GM18873 (cell line): Measurements from ENCODE around the gene NOVA1.

Experiments
- ATAC-seq: cut with Tn5 transposase; IDR thresholded peaks from one replicate; pipeline ENCODE4 v1.9.1; 2021; ENCODE audit warnings: mild to moderate bottlenecking, moderate library complexity, moderate number of reproducible peaks; ENCODE audit not compliant: unreplicated experiment, low FRiP score

NOVA1 gene

DNA sequence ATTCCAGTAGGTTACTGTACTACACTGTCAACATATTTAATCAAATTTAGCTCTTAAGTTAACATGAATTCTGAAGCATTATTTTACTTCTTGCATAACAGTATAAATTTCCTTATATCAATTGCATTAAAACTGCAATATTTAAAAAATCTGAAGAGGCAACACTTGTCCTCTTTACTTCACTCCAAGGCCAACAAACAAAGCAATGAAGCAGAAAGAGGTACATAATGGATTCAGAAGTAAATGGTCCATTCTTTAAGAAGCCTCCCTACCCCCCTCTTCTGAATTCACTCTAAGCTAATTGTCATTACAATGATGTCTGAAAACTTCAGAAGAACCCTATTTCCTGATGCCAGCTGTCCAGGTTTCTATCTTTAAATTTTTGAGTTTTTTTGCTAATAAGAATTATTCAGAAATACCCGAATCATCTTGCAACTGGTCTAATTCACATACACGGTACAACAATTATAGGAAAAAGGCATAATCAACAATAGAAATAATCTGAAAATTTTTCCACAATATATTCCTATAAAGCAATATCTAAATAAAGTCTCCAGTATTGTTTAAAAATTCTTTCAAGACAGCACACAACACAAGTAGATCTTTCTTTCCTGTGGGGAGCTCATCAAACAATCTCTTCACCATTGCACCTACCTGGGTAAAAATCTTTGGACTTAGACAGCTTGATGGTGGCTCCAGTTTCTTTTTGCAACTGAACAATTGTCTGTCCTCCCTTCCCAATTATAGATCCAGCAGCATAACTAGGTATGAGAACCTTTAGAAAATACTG is 2.9 kb downstream of the NOVA1 start:
- no peak for ATAC-seq

DNA sequence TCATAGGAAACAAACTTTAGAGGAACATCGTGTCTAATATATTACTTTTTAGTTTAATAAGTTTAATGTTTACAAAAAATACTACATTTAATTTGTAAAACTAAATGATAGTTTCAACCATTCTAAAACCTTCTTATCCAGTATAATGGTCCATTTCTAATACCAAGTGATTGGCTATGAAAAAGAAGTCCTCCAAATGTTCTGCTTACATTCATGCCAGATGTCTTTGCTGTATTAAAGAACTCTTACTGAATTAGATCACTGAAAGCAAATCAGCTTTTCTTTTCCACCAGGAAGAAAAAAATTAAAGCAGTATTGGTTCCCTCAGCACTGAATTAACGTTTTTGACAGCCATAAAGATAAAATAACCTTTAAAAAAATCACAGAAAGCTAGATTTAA is 3.7 kb downstream of the NOVA1 start:
- ATAC-seq: no peak

DNA sequence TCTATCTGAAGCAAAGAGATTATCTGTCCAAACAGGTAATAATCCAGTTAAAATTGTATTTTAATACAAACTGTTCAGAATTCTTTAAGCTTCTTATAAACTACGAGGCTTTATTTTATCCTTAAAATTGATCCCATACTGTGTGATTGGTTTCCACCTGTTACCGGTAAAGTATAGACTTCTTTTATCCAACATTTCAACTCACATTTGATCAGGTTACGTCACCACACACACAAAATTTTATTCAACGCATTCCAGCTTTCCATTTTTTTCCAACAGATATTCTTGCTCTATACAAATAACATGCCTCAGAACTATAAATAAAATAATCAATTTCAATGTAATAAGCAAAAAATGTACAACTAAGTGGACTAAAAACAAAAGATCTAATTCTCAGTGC is 4.5 kb downstream of the NOVA1 start:
- ATAC-seq: no peak

DNA sequence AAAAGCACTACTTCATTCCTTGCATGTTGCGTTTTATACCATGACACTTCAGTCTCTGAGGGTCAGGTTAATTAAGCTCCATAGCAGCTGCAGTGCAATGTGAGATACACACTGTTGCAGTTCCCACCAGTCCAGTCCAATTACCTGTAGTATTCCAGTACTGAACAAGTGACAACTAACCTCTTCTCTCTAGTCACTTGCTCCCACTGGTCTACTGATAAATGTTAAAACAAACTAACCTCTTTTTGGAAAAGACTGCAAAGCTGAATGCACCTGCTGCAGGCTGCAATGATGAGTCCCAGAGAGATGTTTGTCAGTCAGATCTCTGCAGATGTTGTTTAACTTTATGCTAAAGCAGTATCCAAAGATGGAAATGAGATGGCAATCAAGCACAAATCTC is 7.9 kb downstream of the NOVA1 start:
- ATAC-seq: no peak

DNA sequence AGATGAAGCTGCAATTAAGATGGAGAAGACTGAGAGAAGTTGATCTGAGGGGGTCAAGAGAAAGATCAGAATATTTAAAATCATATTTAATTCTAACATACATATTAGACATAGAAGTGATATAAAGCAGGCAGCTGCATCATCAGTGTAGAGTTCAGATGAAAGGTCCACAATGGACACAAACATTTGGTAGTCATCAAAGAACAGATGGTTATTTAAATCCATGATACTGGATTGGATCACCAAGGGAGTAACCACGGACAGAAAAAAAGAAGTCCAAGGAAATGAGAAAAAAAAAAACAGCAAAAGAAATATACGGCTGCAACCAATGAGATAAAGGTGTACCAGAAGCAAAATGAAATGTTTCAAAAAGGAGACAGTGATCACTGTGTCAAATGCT is 20.1 kb downstream of the NOVA1 start:
- ATAC-seq: no peak

DNA sequence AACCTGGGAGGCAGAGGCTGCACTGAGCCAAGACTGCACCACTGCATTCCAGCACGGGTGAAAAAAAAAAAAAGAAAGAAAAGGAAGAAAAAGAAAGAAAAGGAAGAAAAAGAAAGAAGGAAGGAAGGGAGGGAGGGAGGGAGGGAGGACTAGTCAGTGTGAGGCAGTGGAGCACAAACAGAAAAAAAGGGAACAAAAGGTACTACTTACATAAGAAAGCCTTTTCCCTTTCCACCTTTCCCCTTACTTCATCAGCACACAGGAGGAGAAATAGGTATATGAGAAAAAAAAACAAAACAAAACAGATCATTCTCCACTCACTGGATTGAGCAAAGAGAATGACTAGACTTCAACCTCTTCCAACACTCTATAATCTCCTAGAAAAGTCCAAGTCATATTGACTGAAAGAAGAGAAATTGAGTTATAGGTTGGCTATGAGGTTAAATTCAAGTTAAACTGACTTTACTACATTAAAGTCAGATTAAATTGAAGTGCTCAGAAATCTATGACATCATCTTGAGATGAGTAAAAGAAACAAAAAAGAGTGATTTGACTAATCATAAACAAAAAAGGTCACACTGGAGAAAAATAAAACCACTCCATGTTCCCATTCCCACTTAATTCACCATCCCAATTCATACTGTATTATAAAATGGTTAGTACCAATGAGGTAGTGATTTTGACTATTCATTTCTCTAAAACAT is 43.6 kb downstream of the NOVA1 start:
- ATAC-seq: no peak

DNA sequence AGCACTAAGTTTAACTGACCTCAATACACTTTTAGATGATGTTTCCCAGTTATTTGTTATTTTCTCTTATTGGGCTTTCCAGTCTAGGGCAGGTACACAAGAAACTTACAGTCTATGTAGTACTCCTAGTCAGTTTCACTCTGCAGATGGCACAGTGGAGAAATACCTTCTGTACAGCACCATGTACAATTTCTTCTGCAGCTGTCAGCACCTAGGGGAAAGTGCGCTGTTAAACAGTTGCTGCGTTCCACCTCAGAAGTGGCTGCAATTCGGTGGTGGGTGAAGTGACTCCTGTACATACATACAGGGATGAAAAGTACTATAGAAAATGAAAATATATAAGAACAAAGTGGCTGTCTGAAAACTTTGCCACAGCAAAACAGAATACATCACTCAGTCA is 48.3 kb downstream of the NOVA1 start:
- ATAC-seq: no peak

DNA sequence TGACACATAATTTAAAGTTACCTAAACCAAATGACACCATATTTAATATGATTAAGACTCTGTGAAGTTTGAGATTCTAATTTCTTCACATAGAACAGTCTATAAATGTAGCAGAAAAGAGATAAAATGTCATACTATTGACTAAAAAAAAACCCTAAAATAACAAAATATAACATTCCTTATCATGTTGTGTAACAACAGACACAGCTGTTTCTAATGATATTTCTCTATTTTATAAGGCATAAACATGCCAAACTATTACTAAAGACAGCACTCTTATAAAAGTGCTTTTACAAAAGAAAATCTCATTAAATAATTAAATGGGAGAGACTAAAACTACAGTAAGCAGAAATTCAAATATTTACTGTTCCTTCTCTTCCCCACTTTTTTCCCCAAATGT is 49.4 kb downstream of the NOVA1 start:
- ATAC-seq: no peak

DNA sequence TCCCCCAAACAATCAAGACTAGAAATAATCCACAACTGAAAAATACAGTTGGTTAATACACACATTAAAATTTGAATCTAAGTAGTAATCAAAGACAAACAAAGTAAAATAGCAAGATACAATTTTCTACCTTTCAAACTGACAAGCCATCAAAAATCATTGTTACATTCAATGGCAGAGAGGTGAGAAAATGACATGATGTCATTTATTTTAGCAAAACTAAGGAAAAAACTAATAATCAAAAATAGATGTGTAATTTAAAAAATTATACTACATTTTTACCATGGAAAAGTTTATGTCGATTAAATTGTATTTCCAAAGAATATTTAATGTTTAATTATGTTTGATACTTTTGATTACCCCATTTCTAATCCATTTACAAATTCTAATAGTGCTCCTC is 59.7 kb downstream of the NOVA1 start:
- ATAC-seq: no peak

DNA sequence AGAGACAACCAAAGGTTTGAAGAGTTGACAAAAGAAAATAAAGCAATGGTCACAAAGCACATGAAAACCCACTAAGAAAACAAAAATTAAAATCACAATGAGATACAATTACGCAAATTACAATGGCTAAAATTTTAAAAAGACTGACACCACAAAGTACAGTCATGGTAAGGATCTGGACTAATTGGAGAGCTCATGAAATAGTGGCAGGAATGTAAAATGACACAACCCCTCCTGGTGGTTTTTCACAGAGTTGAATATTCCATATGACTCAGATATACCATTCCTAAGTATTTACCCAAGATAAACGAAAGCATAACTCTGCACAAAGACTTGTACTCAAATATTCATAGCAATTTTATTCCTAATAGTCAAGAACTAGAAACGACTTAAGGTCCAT is 65.9 kb downstream of the NOVA1 start:
- ATAC-seq: no peak

DNA sequence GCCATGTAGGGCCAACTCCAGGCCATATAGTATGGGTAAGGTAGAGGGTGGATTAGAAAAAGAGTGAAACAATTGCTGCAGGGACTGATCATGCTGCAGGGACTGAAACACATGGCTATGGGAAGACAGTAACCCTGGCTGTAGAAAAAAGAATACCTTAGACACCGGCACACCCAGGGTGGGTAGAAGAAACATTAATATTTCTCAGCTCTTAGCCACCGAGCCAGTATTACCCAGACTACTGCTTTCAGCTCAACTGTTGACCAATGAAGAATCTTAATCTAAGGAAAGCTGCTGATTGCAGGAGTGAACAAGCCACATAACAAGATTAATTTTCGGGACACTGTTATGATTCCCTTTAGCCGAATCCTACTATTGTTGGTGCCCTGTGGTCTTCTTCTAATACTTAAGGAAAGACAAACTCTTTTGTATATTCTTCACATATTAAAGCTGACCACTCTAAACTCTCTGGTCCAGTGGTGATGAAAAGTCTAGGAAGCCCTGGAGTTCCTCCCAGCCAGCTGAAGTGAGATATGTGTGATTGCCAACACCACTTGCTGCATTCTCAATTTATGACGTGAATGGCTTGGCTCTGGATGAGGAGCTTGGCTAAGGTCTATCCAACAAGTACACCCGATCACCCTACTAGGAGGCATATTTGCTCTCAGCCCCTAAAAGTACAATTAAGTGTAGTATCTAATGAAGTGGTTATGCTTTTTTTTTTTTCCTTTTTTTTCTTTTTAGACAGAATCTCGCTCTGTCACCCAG is 69.2 kb downstream of the NOVA1 start:
- ATAC-seq: no peak

DNA sequence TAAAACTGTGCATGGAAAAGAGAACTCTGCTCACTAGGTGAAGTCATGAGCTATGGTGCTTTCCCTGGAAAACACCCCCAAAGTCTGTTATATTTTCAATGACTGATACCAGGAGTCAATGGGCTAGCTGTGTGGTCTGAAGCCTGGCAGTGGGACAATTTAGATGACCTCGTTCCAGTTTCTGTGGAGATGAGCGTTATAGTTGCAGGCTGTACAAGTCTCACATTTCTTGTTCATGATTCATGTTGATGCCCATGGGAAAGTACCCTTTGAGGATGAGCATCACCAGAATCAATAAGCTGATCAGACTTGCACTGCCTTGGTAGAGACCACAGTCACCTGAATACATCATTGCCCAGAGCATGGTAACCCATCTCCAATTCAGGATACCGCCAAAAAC is 70.7 kb downstream of the NOVA1 start:
- no peak for ATAC-seq

DNA sequence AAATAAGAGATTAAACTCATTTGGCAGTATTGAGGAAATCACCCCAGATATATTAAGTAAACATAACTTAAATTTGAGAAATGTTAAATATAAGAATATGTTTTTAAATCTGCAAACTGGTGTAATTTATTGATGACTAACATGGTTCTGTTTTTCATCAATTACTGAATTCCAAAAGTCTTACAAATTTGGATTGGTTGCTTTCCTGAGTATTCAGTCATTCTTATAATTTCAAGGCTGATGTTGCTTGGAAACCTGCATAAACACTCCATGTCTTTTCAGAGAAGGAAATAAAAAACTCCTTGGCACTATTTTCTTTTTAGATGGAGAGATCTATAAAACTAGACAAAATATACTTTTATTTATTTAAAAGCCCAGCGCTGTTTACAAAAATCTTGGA is 71.7 kb downstream of the NOVA1 start:
- ATAC-seq: no peak

DNA sequence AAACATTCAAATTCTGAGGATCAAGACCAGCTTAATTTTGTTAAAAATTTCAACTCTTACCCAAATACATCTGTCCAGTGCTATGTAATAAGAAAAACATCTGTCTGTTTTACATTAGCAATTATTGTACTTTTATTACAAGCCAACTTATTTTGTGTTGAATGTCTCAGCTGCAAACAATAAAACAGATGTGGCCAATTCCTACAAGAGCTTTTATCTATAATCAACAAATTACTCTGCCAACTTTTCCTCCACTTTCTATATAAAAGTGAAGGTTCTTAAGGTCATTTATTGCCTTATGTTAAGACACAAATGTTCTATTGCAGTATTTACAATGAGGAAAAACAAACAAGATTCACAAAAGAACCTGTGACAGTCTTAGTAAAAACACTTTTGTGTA is 72.7 kb downstream of the NOVA1 start:
- no peak for ATAC-seq

DNA sequence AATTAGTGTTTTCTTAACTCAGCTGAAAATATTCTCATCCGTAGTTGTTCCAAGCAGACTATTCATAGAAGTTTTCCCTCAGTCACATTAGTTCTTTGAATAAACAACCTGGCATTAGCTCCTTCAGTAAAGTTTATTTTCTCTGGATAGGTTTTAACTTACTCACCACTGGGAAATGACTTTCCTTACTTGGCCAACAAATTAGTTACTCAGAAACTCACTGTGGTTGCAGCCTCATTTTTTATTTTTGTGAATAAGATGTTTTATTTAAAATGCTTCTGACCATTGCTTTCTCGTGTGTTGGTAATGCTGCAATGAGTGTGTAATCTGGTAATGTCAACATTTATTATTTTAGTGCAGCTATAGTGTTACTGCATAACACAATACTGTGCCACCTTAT is 74.9 kb downstream of the NOVA1 start:
- ATAC-seq: no peak

DNA sequence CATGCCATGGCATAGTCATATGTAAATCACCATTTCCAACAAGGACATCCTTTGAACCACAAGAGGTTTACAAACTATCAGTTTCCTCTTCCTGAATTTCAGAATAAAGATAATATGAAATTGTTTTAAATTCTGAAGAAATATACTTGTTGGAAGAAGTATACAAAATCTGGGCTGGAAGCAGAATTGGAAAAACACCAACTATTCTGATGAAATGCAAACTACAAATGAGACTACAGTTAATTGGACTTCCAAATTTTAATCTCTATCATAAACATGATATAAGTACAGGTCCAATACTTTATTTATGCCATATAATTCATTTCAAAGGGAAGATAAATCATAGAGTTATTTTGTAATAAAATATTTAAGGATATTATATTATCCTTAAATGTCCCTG is 80.1 kb downstream of the NOVA1 start:
- ATAC-seq: no peak

DNA sequence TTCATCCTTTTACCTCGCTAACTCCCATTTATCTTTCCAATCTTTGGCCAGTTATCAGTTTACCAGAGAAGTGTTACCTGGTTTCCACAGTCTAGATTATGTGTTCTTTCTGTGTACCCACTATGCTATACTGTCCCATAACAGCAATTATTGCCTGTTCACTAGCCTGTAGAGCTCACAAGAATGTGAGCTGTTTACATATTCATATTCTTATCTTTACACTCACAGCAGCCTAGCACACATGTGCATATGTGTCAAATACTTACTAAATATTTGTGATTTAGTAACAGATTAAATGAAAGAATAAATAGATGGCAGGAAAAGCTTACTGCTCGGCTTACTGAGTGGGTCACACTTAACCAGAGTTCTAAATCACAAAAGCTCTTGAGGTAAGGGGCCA is 97.8 kb downstream of the NOVA1 start:
- no peak for ATAC-seq

DNA sequence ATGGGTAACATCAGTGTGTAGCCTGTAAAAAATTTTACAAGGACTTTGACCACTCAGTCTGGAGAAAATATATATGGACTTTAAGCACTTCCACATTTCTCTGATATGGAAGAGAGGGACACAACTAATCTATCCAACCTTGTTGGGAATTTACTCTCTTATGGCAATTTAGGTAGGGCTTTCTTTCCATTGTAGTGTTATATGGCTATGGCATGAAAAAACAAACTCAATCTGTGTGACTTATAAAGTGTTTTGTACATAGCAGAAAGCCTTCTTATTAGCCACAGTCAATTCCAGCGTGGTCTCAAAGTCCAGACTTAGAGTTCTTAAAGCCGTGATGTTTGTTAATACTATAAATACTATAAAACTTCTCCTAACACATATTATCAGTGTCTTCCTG is 98.3 kb downstream of the NOVA1 start:
- no peak for ATAC-seq

DNA sequence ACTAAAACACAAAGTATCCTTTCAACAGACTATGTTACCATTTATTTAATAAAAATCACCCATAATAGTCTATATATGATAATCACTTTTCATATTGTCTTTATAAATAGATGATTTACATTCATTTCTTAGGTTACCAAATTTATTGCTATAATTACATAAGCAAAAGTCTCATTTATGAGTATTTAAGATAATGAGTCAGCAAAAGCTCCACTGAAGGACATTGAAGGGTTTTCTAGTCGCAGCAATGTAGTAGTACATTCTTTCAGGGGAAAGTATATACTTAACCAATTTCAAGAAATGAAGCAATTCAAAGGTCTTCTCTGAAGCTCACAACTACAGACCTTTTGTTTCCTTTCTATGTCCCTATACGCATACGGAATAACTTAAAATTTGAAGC is 110.9 kb downstream of the NOVA1 start:
- no peak for ATAC-seq

DNA sequence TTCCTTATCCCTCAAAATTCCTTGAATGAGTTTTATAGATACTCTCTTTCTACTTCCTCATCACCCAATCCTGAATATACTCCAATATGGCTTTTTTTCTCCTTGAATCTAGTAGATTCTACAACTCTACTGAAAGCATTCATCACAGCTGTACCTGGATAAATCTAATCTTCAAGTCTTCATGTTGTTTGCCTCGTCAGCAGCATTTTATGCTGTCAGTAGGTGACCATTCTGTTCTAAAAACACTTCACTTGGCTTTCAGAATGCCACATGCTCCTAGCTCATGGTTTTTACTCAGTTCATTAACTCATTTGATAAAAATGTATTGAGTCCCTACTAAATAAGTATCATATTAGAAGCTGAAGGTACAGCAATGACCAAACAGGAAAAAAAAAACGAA is 113.3 kb downstream of the NOVA1 start:
- ATAC-seq: no peak

DNA sequence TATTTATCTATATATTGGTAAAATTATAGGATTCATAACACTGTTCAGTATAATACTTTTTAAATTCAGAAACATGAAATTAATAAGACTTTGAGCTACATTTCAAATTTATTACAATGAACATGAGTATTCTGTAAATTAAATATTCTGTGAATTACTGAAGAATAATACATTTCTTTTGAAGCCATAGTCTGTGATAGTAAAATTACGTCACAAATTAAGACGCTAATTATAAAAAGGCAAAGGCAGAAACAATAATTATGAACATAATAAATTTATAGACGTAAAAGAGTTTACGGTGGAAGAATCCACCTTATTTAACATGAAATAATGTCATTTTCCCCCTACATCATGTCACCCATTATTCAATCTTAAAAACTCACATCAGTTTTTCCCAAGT is 118.9 kb downstream of the NOVA1 start:
- no peak for ATAC-seq

DNA sequence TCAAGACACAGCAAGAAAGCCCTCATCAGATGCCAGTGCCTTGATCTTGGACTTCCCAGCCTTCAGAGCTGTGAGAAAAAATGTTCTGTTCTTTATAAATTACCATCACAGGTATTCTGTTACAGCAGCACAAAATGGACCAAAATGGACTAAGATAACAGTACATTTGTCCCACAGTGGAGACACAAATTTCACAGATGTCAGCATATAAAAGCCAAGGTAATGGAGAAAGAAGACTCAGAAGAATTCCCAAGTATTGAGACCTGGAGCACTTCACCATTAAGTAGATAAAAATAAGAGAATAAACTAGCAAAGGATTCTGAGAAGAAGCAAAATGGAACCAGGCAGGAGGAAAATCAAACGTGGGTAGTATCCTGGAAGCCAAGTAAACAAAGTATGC is 131.0 kb downstream of the NOVA1 start:
- no peak for ATAC-seq
